GM12873 (cell line): ENCODE data around the gene RIMS4.

Experiments used
- CTCF ChIP-seq: IDR thresholded peaks from 2 replicates; pipeline ENCODE4 v1.5.1; 2012; ENCODE audit warnings: low read depth, mild to moderate bottlenecking, moderate library complexity, low read length, control low read depth; ENCODE audit not compliant: insufficient read depth; ENCODE audit errors: missing control alignments

RIMS4 gene

GRCh38 chr20:44811150-44811685, 872 bp upstream of the RIMS4 start:
- TF ChIP-seq CTCF: no peak

- TF ChIP-seq CTCF: no peak
Measured at GRCh38 chr20:44810061-44810390, 320 bp downstream of the RIMS4 start.

- TF ChIP-seq CTCF: no peak
Measured at GRCh38 chr20:44809380-44810060, 826 bp downstream of the RIMS4 start.

GRCh38 chr20:44807684-44808056, 2.7 kb downstream of the RIMS4 start:
- no peak for TF ChIP-seq CTCF

GRCh38 chr20:44807051-44807683, 3.2 kb downstream of the RIMS4 start:
- no peak for TF ChIP-seq CTCF

- TF ChIP-seq CTCF: no peak
Measured at GRCh38 chr20:44805979-44806620, 4.2 kb downstream of the RIMS4 start.

GRCh38 chr20:44805335-44805978, 4.9 kb downstream of the RIMS4 start:
- no peak for TF ChIP-seq CTCF
